SH-SY5Y (cell line): ENCODE data around the gene PCMTD2.

Source experiments
- GATA2 ChIP-seq: IDR thresholded peaks from 2 replicates; pipeline ENCODE4 v1.6.1; 2011; ENCODE audit warnings: mild to moderate bottlenecking, low read depth, low read length
- GATA3 ChIP-seq: IDR thresholded peaks from 2 replicates; pipeline ENCODE4 v1.6.1; 2011; ENCODE audit warnings: low read depth, mild to moderate bottlenecking, low read length, moderate library complexity

GRCh38 chr20:64222851-64223525, 32.6 kb upstream of the PCMTD2 start:
- TF ChIP-seq GATA2, result no peak
- TF ChIP-seq GATA3, result no peak
